ENCODE results near the gene ATP9B.

- TF ChIP-seq CTCF (IDR thresholded peaks at IDR 0.05 in 8 of 11, conservative IDR thresholded peaks at IDR 0.05 in 3 of 11), result no peak
- no peak for TF ChIP-seq POLR2A (IDR thresholded peaks at IDR 0.05)
Measured at GRCh38 chr18:79197531-79197930, 128.3 kb downstream of the ATP9B start.

All from spleen (tissue), 7 donors.